Left ventricle myocardium superior (tissue), 1 donor: ENCODE data around the gene PLA2G15. TPM values are rescaled to one million over a fixed set of nuclear protein-coding genes. Genes with fewer than 3 reads are reported as not detected.

Source experiments
- ATAC-seq: fragments of 200-7000 bp; cut with Tn5 transposase; one replicate; pipeline ENCODE4 v1.9.1; 2020; ENCODE audit warnings: mild to moderate bottlenecking, moderate library complexity
- DNase-seq: peaks from one replicate; pipeline ENCODE4 v3.0.0-alpha.2; 2020
- intact Hi-C: fragments of 100-400 bp; cut with micrococcal nuclease; formaldehyde crosslinking; loops from one replicate; pipeline ENCODE4 v1.11.0; 2022
- long read RNA-seq: library from polyadenylated mRNA; unstranded; transcript quantifications from one replicate; pipeline ENCODE4 v2.0.0, GENCODE V29; 2021
- total RNA-seq: library from RNA; stranded (reverse); fragmentation: NEBNext Ultra II Directional; extraction: Animal tissue kit (Norgen Biotek cat#: 25700); gene quantifications from one replicate; pipeline ENCODE4 v1.2.1, GENCODE V29; 2021
- donor health status: DM: no; HTN: yes; CAD: no; lungs with severe emphysema.

PLA2G15 gene, protein sequence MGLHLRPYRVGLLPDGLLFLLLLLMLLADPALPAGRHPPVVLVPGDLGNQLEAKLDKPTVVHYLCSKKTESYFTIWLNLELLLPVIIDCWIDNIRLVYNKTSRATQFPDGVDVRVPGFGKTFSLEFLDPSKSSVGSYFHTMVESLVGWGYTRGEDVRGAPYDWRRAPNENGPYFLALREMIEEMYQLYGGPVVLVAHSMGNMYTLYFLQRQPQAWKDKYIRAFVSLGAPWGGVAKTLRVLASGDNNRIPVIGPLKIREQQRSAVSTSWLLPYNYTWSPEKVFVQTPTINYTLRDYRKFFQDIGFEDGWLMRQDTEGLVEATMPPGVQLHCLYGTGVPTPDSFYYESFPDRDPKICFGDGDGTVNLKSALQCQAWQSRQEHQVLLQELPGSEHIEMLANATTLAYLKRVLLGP
- 33.8 TPM for total RNA-seq
- long read RNA-seq, transcript PLA2G15-201 (6 exons, 2,727 nt), result major isoform, 106 of 152 reads
- long read RNA-seq, transcript PLA2G15-207 (2 exons, 3,121 nt), result minor isoform, 8 of 152 reads
- long read RNA-seq, transcript PLA2G15-209 (6 exons, 1,203 nt), result minor isoform, 8 of 152 reads
- long read RNA-seq, partial matches to known transcripts, result 2 of 152 reads
- long read RNA-seq, other reads (novel, unspliced or antisense), result 26 of 152 reads

DNA sequence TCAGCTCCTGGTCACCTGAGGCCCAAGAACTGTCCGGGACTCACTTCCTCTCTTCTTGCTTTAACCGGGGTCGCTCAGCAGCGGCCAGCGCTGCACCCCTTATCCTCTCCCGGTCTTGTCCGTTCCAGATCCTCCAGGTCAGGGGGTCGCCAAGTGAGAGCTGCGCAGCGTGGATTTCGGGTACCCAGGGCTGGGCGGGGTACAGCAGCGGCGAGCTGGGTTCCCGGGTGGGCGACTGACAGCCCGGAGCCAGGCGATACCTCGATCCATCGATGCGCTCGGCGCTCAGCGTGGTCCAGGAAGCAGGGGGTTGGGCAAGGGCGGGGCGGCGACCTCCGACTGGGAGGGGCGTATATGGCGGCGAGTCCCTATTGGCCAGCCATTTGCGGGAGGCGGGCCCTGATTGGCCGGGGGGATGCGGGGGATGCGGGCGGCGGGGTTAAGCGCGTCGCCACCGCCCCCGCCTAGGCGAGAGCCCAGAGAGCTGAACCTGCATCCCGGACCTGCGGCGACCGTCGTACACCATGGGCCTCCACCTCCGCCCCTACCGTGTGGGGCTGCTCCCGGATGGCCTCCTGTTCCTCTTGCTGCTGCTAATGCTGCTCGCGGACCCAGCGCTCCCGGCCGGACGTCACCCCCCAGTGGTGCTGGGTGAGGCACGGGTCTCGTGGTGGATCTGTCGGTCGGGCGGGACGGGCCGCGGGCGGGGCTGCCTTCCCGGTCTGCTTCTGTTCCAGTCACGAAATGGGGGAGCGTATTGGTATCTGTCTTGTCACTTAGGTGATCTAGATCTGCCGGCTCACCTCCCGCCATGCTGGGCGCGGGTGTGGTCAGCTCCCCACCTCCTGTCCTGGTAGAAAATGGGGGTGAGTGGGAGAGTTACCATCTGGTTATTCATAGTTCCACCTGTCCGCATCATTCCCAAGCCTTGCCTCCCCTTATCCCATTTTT is at the start of gene PLA2G15:
Gene PLA2G15 (plus strand): TSS at position 471 of the 951 bp plus-strand sequence. CDS start 54 bp downstream, at position 525.
- intact Hi-C loops, result loop anchor here (5.0 kb wide), 1 partner anchor 82 kb away; no protein-coding TSS in a partner anchor
- DNase-seq, result peak; percentile 99
- peak; percentile 94 for ATAC-seq

DNA sequence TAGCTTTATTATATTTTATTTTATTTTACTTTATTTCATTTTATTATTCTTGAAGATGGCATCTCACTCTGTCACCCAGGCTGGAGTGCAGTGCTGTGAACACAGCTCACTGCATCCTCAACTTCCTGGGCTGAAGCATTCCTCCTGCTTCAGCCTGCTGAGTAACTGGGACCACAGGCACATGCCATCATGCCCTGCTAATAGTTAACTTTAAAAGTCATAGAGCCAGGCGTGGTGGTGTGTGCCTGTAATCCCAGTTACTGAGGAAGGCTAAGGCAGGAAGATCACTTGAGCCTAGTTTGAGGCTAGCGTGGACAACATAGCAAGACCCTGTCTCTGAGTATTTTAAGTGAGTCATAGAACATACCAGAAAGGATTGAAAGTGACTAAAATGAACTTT is 47.9 kb upstream of the PLA2G15 start:
- DNase-seq (no peak), ATAC-seq (no peak)
- intact Hi-C loops, result no loop called here

DNA sequence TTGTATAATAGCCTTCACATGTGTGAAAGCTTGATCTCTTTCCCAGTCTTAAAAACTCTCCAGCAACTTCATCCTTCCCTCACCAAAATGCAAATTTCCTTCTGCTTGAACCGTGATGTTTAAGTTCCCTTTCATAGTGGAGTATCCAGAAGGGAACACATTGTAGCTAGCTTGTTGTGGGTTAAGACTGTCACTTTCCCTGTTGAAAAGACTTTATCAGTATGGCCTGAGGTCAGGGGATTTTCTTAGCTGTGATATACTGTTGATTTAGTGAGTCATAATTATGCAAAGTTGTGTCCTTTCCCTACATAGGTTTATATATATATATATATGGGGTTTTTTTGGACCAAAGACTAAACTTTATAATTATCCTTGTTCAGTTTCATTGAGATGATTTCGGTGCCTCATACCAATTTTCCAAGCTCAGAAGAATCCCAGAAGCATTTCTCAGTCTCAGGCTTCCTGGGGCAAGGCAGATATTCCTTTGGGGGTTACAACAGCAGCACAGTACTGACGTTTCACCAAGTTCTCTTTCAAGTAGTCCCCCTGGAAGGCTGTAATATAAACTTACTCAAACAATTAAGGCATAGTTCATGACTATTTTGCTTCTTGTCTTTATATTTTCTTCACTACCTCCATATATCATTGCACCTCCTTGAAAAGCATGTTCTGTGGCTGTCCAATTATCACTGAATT is 44.9 kb upstream of the PLA2G15 start:
- ATAC-seq (no peak), DNase-seq (no peak)
- intact Hi-C loops, result no loop called here

DNA sequence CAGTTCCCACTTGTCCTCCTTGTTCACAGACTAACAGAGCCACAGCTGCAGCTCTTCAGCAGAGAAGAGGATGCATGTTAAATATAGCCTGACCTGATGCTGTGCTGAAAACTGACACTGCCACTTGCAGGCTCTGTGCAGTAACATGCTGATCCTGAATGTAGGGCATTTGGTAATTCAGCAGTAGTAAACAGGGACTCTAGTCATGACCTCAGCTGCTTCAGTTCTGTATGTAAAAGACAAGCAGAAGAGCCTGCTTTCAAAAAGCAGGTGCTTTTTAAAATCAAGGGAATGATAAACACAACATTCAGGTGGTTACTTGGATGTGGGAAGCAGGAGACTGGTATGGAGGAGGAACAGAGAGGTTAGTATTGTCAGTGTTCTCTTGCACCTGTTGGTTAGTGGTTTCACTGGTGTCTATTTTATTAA is 43.1 kb upstream of the PLA2G15 start:
- peak; percentile 96 for ATAC-seq
- intact Hi-C loops, result no loop called here

DNA sequence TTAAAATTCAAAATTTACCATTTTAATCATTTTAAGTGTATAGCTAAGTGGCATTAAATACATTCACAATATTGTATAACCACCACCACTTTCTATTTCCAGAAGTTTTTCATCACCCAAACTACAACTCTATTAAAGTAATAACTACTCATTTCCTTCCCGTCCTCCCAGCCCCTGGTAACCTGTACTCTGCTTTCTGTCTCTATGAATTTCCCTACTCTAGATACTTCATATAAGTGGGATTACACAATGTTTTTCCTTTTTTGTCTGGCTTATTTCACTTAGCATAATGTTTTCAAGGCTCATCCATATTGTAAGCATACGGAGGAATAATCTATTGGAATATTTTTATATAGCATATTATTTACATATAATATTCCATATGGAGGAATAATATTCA is 38.9 kb upstream of the PLA2G15 start:
- DNase-seq (no peak), ATAC-seq (no peak)
- intact Hi-C loops, result no loop called here

More for the DNA sequence above, 43.1 kb upstream of the PLA2G15 start:
- no peak for DNase-seq

DNA sequence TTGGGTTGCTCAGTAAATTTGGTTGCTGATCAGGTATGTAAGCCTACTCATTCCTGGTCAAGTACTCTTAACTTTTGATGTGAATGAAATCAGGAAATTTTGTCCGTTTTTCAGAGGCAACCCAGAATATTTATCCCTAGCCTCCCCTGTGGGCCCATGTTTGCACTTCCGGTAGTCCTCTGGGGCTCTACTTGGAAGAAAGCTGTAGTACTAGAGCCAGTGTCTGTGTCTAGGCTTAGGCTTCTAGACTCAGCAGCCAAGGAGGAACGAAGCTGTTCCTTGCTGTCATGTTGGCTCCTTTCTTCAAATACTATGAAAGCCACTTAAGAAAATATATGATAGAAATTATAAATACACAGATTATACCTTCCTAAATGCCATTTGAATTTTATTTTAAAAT is 30.4 kb upstream of the PLA2G15 start:
- intact Hi-C loops, result no loop called here
- ATAC-seq (peak; percentile 75), DNase-seq (no peak)

DNA sequence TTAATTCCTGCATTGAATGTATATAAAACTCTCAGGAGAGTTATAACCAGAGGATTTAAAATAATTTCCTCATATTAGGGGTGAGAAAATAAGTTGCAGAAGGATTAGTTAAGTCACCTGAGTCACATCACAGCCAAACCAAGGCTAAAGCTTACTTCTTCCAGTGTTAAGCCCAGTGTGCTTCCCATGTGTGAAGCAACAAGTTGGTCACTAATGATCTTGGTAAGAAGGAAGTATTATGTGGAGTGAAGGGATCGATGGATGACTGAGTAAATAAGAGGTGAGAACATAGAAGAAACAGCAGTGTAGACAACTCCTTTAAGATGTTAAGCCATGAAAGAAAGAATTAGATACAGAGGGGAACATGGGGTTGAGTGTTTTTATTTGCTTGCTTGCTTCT is 29.9 kb upstream of the PLA2G15 start:
- DNase-seq (no peak), ATAC-seq (no peak)
- intact Hi-C loops, result no loop called here

DNA sequence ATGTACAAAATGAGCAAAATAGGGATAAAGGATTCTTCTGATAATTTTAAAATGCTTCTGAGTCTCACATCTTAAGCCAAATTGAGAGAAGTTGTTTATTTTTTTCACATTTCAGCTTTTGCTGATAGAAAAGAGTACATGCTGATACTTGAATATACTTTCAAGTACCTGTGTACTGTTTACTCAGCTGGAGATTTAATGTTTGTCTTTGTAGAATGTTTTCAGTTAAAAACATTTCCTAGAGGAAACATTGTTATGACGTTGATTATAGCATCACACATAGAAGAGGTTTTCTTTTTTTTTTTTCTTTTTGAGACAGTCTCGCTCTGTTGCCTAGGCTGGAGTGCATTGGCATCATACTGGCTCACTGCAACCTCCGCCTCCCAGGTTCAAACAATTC is 28.9 kb upstream of the PLA2G15 start:
- DNase-seq (no peak), ATAC-seq (no peak)
- intact Hi-C loops, result no loop called here

DNA sequence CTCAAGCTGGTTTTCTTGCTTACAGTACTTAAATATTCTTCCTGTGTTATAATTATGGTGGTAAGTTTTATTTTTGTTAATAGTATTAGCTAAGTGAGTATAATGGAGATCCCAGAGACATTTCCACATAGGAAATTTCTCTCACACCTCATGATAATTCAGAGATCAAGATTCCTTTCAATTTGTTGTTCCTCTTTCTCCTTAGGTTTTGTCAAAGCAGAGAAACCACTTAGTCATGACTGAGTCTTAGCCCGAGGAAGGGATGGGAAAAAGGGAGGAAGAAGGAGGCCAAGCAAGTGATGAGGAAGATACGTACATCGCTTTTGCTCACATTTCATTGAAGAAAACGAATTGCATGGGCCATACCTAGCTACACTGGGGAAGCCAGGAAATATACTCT is 27.7 kb upstream of the PLA2G15 start:
- ATAC-seq (no peak), DNase-seq (no peak)
- intact Hi-C loops, result no loop called here

DNA sequence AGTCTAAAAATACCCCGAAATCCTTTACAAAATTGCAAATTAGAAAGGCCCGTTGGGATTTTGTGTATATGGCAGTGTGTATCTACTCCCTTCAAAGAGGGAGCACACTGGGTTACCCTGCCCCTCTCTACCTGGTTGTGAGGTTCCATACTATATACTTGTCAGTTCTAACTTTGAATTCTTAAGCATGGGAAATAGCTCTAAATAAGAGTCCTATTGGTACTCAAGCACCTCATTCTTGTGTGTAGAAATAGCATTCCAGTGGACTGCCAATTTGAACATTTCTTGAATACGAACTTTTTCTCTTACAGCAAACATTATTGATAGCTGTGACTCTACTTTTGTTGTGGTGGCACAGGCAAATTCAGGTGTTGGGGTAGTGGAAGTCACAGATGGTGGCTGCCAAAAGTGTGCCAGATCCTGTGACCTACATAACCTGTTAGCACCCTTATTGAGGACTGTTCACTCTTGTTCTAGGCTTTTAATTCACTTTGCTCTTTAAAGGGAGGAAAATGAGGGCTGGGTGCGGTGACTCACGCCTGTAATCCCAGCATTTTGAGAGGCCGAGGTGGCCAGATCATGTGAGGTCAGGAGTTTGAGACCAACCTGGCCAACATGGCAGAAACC is 25.3 kb upstream of the PLA2G15 start:
- ATAC-seq, result no peak
- no peak for DNase-seq
- intact Hi-C loops, result loop anchor here (10.0 kb wide), 1 partner anchor 125 kb away; no protein-coding TSS in a partner anchor

DNA sequence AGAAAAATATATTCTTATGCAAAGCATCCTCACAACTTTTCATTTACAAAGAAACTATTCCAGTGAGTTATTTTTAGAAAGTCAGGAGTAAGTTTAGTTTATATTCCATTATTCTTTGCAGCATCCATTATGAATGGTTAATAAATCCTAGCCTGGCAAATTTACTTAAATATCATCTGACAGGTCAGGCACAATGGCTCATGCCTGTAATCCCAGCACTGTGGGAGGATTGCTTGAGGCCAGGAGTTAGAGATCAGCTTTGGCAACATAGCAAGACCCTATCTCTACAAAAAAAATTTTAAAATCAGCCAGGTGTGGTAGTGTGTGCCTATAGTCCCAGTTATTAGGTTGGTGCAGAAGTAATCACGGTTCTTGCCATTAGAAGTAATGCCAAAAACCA is 22.1 kb upstream of the PLA2G15 start:
- ATAC-seq (no peak), DNase-seq (no peak)
- intact Hi-C loops, result loop anchor here (10.0 kb wide), 1 partner anchor 128 kb away; no protein-coding TSS in a partner anchor

DNA sequence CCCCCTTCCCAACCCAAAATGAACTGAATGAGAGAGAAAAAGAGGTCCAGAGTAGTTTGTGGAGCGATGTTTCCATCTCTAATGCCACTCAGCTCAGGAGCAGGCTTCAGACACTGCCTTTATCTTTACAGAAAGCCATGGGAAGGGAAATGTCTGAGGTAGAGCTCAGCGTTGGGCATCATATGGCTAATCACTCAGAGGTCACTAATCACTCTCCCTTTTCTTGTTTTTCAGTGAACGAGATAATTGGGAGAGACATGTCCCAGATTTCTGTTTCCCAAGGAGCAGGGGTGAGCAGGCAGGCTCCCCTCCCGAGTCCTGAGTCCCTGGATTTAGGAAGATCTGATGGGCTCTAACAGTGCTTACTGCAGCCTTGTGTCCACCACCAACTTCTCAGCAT is 19.1 kb upstream of the PLA2G15 start:
- no peak for DNase-seq
- intact Hi-C loops, result loop anchor here (10.0 kb wide), 1 partner anchor 131 kb away; no protein-coding TSS in a partner anchor
- ATAC-seq, result no peak

DNA sequence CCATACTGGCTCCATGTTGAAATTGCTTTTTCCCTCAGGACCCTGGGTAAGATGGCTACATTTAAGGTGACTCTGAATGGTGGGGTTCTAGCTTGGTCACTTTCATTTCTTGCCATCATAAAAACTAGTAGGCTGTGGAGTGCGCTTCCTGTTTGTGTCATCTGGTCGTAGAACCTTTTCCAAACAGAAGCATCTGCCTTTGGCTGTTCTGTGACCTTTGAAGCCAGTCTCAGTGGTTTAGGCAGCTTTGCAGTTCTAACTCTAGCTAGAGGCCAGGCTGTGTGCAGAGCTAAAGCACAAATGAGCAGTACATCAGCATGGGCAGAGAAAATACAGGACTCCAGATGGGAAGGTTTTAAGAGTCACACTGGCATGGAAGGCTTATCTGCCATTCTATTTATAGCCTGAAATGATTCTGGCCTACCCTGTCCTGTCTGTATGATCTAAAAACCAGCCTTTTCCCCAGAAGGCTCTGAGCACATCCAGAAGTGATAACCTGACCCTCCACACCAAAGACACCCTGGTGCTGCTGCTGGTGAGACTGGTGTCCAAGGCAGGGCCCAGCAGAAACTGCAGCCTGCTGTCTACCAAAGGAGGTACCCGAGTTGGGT is 17.9 kb upstream of the PLA2G15 start:
- intact Hi-C loops, result loop anchor here (10.0 kb wide), 1 partner anchor 132 kb away; no protein-coding TSS in a partner anchor
- no peak for DNase-seq

DNA sequence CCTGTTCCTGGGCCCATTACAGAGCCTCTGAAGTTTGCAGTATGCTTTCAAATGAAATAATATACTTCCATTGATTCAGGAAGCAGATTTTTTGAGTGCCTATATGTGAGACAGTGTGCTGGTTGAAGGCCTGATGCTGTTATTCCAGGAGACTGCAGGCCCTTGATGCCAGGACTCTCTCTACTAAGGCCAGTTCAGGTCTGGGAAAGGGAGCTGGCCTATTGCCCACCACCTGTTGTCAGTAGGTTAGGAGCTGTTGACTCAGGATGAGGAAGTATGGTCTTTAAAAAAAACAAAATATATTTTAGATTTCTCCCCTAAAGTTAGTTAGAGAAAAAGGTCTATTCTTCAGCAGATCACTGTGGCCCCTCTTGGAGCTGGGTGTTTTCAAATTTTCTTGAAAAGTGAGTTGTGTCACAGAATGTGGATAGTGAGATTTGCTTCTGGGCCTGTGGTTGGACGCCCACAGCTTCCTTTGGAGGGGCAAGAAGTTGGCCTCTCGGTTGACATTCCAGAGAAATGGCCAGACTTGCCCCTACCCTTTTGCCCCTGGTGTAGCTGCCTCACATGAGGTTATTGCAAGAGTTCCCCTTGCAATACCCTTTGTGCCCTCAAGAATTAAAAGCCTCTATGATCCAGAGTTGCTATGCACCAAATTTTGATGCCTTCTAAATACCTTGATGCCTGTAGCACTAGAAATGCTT is 17.2 kb upstream of the PLA2G15 start:
- ATAC-seq (peak; percentile 25), DNase-seq (no peak)
- intact Hi-C loops, result loop anchor here (10.0 kb wide), 1 partner anchor 133 kb away; no protein-coding TSS in a partner anchor

More for the DNA sequence above, 17.9 kb upstream of the PLA2G15 start:
- ATAC-seq, result peak; percentile 23

DNA sequence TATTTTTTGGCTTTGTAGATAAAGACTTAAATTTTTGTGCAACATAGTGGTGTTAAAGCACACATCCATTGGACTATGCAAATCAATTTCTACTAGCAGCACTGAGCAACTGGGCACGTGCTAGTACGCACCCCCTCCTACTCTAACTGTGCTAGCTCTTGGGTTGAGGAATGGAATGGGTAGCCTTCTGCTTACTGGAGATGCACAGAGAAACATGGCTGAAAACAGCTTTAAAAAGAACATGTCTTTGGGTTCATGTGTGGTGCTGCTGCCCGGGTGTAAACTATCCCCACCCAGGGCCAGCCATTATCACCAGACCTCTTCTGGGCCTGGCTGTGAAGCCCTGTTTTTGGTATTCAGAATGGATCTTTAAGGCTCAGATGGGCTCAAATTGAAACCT is 16.5 kb upstream of the PLA2G15 start:
- DNase-seq, result no peak
- intact Hi-C loops, result loop anchor here (10.0 kb wide), 1 partner anchor 134 kb away; no protein-coding TSS in a partner anchor
- ATAC-seq, result no peak

DNA sequence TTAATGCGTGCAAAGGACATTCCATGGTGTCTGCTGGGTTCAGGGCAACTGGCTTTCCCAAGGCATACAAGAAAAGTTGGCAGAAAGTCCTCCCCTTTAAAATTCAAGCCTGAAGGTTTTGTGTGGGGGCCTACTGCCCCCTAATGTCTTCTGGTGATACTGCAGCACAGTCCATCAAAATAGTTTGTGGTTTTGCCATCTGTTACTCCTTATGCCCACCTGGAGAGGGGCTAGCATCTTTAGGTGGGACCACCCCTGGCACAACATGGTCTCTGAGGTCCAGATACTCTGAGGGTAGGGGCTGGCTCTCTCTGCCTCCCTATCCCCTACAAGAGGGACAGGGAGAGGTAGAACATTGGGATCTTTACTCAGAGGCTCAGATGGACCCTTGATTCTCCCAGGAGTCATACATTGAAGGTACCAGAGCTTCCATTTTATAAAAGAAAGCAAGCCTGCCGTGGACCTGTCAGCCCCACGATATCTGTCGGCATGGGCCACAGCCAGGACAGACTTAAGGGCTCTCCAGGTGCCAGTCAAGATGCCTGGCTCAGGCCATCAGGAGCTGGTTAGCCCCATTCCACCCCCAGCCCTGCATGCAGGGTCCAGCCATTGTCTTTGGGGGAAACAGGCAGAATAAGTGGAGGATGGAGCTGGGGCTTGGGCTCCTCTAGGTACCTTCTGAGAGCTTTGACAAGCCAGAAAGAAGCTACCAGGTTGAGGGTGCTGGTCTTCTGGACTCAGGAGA is 15.6 kb upstream of the PLA2G15 start:
- intact Hi-C loops, result loop anchor here (10.0 kb wide), 1 partner anchor 135 kb away; no protein-coding TSS in a partner anchor
- peak; percentile 49 for ATAC-seq
- no peak for DNase-seq
